ENCODE measurements around the gene VAPB. TPM values are rescaled to one million over a fixed set of nuclear protein-coding genes. Genes with fewer than 3 reads are reported as not detected.

Gene VAPB
- total RNA-seq, 3 donors from 2014 or later (not counting 1 experiment from before 2014, with no cell fraction given): 20.3 to 23.1 (median 21.3) TPM

DNA sequence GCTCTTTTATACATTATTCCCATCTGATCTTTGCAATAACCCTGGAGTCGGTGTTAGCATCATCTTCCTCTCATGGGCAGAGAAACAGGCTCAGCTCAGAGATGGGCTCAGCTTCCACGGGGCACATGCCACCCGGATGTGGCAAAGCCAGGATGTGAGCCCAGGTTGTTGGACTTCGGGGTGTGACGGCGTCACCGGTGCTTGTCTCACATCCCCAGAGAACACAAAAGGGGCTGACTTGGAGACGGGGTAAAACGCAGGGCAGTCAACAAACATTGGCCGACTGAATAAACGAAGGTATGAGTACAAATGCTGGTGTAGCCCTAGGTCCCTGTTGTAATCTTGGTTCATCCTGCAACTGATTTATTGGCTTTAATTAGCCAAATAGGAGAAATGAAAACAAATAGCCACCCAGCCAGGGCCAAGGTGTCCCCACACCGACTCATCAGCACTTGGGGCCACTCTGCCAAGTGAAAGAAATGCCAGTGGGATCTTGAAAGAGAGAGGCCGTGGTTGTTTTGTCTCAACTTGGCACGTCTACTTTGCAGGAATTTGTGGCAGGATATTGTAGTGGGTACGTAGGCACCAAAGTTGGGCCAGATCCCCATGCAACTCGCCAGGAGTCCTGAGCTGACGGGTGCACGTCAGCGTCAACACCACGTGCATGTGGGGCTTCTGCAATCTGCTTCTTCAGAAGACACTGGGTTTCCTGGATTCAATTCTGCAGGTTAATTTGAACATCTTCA, 83.4 kb downstream of the VAPB start:
- WGBS (ENCODE audit: insufficient coverage): 95% methylated on average over 20 of the region's 20 CpGs
- intact Hi-C loops (cut with micrococcal nuclease): no loop called here
- H3K36me3 Mint-ChIP-seq: no peaks in the 10 kb centered on the region

GRCh38 chr20:58473453-58474425, 84.7 kb downstream of the VAPB start:
- peaks cover 0 to 2% of the 10 kb centered on the region in 2 donors for H3K9me3 Mint-ChIP-seq
- H3K4me3 Mint-ChIP-seq: no peak overlapping the region
- no peaks in the 10 kb centered on the region for H3K36me3 Mint-ChIP-seq
- Histone ChIP-seq H3K9me3 (ENCODE audit: control insufficient read depth, insufficient read depth, low read length) (peaks cover 7% of the 10 kb centered on the region), H3K27ac (ENCODE audit: low read length) (no peak overlapping the region), H3K27me3 (ENCODE audit: control insufficient read depth, insufficient read depth, low read length) (no peaks in the 10 kb centered on the region), H3K4me1 (ENCODE audit: control insufficient read depth, insufficient read depth, low read length) (no peaks in the 10 kb centered on the region), H3K4me3 (ENCODE audit: low read length) (no peak overlapping the region), H3K36me3 (ENCODE audit: control insufficient read depth, insufficient read depth, low read length) (no peaks in the 10 kb centered on the region)
- no peaks in the 10 kb centered on the region for H3K27me3 Mint-ChIP-seq (ENCODE audit: low read depth in 2 of 2)
- H3K4me1 Mint-ChIP-seq: no peaks in the 10 kb centered on the region
- DNase-seq (no peak), ATAC-seq (no peak)
- 96% methylated on average over 12 of the region's 13 CpGs for WGBS (ENCODE audit: insufficient coverage)
- TF ChIP-seq CTCF (IDR thresholded peaks at IDR 0.05): no peak
- intact Hi-C loops (cut with micrococcal nuclease): no loop called here
- H3K27ac Mint-ChIP-seq: no peak overlapping the region

More for the DNA sequence above, 83.4 kb downstream of the VAPB start:
- no peak for DNase-seq
- Histone ChIP-seq H3K36me3 (ENCODE audit: control insufficient read depth, insufficient read depth, low read length) (no peaks in the 10 kb centered on the region), H3K27me3 (ENCODE audit: control insufficient read depth, insufficient read depth, low read length) (no peaks in the 10 kb centered on the region), H3K4me3 (ENCODE audit: low read length) (no peak overlapping the region), H3K4me1 (ENCODE audit: control insufficient read depth, insufficient read depth, low read length) (no peaks in the 10 kb centered on the region), H3K9me3 (ENCODE audit: control insufficient read depth, insufficient read depth, low read length) (no peaks in the 10 kb centered on the region), H3K27ac (ENCODE audit: low read length) (no peak overlapping the region)
- no peak for TF ChIP-seq CTCF (IDR thresholded peaks at IDR 0.05)
- Mint-ChIP-seq H3K27ac (no peak overlapping the region), H3K4me3 (no peak overlapping the region), H3K4me1 (no peaks in the 10 kb centered on the region), H3K9me3 (no peaks in the 10 kb centered on the region), H3K27me3 (ENCODE audit: low read depth in 2 of 2) (peaks cover 0 to 3% of the 10 kb centered on the region in 2 donors)
- ATAC-seq: no peak

DNA sequence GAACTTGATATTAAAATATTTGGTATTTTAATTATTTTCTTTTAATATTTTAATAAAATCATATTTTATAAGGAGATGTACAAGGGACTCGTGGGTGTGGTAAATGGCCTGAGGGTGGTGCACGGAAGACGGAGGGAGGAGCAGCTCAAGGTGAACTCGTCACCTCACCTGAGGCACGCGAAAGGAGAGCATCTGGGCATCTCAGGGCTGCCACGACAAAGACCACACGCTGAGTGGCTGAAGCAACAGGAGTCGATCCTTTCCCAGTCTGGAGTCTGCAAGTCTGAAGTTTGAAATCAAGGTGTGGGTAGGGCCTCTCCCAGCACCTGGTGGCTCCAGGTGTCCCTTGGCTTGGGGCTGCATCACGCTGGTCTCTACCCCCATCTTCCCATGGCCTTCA, 86.4 kb downstream of the VAPB start:
- H3K4me1 Mint-ChIP-seq: no peaks in the 10 kb centered on the region
- Histone ChIP-seq H3K27ac (ENCODE audit: low read length) (no peak overlapping the region), H3K4me3 (ENCODE audit: low read length) (no peak overlapping the region), H3K27me3 (ENCODE audit: control insufficient read depth, insufficient read depth, low read length) (no peaks in the 10 kb centered on the region), H3K4me1 (ENCODE audit: control insufficient read depth, insufficient read depth, low read length) (no peaks in the 10 kb centered on the region), H3K36me3 (ENCODE audit: control insufficient read depth, insufficient read depth, low read length) (no peaks in the 10 kb centered on the region), H3K9me3 (ENCODE audit: control insufficient read depth, insufficient read depth, low read length) (peaks cover 7% of the 10 kb centered on the region)
- ATAC-seq (no peak), DNase-seq (no peak)
- intact Hi-C loops (cut with micrococcal nuclease): no loop called here
- no peak overlapping the region for H3K4me3 Mint-ChIP-seq
- peaks cover 0 to 2% of the 10 kb centered on the region in 2 donors for H3K9me3 Mint-ChIP-seq
- no peaks in the 10 kb centered on the region for H3K27me3 Mint-ChIP-seq (ENCODE audit: low read depth in 2 of 2)
- WGBS (ENCODE audit: insufficient coverage): 88% methylated on average over 10 of the region's 10 CpGs
- TF ChIP-seq CTCF (IDR thresholded peaks at IDR 0.05): no peak
- no peak overlapping the region for H3K27ac Mint-ChIP-seq
- no peaks in the 10 kb centered on the region for H3K36me3 Mint-ChIP-seq

Measured in natural killer cell (primary cell).